HCT116 (cell line): ENCODE results near the gene MLLT3. TPM values are rescaled to one million over a fixed set of nuclear protein-coding genes. Genes with fewer than 3 reads are reported as not detected.

Experiments
- ATAC-seq: fragments of 200-7000 bp; cut with Tn5 transposase; 2 replicates; pipeline ENCODE4 v1.9.1; 2020; ENCODE audit warnings: mild to moderate bottlenecking, moderate library complexity
- BruUV-seq: library from RNA; stranded (reverse); fragments of 400-500 nt; replicated peaks from 2 replicates; lab custom pipeline; 2021; lab: Mats Ljungman, UMichigan
- CTCF ChIA-PET: fragments of 300-600 bp; sonication (Branson Sonifier 250); formaldehyde crosslinking; loops from one replicate; lab custom pipeline; 2021; ENCODE audit warnings: antibody characterized with exemption; lab: Charles Lee
- POLR2A ChIA-PET: fragments of 300-600, 350-600 bp; sonication (Branson Sonifier 250); formaldehyde crosslinking; loops from one replicate; lab custom pipeline; 2021; ENCODE audit warnings: antibody characterized with exemption; lab: Charles Lee
- RAD21 ChIA-PET, 2 experiments: fragments of 300-600 bp; sonication (Branson Sonifier 250); formaldehyde crosslinking; loops; one replicate each; lab custom pipeline; 2023; ENCODE audit warnings: low total read pairs in 2 of 2; ENCODE audit not compliant: uncharacterized antibody in 2 of 2, unreplicated experiment in 2 of 2, low non-redundant PET in 1 of 2; lab: Charles Lee
- DNase-seq: peaks from one replicate; pipeline ENCODE4 v3.0.0-alpha.2; 2010; ENCODE audit warnings: low read depth, low spot score
- H2AFZ ChIP-seq: fragments of 200-600 bp; shearing (Covaris generic), sonication (generic); 2 replicates; pipeline ENCODE4 v1.6.1; 2017; ENCODE audit warnings: low read depth, mixed run types, mixed read lengths, antibody characterized with exemption, low read length; ENCODE audit not compliant: poor library complexity, severe bottlenecking
- H3K27ac ChIP-seq: 2 replicates; pipeline ENCODE4 v1.5.1; 2012; ENCODE audit warnings: low read depth, low read length
- H3K27me3 ChIP-seq: fragments of 200-600 bp; sonication (generic); 2 replicates; pipeline ENCODE4 v1.6.1; 2016; ENCODE audit warnings: mixed run types, low read length, mixed read lengths; ENCODE audit not compliant: insufficient read depth
- H3K36me3 ChIP-seq, 2 experiments: fragments of 200-500 bp in 1 of 2; fragments of 200-600 bp in 1 of 2; sonication (Bioruptor generic) in 1 of 2; sonication (generic) in 1 of 2; 2 replicates each; pipeline versions ENCODE4 v1.5.1 to v1.6.1; 2014 to 2016; ENCODE audit warnings: low read length in 2 of 2, inconsistent platforms in 1 of 2, mixed read lengths in 1 of 2, mixed run types in 1 of 2; ENCODE audit not compliant: insufficient read depth in 2 of 2, control insufficient read depth in 1 of 2
- H3K4me1 ChIP-seq, 2 experiments: fragments of 200-600 bp in 1 of 2; sonication (generic) in 1 of 2; 2 replicates each; pipeline versions ENCODE4 v1.5.1 to v1.6.1; 2012 to 2017; ENCODE audit warnings: low read length in 2 of 2, inconsistent platforms in 1 of 2, mild to moderate bottlenecking in 1 of 2, mixed read lengths in 1 of 2, mixed run types in 1 of 2, moderate library complexity in 1 of 2; ENCODE audit not compliant: insufficient read depth in 2 of 2, control insufficient read depth in 1 of 2
- H3K4me2 ChIP-seq: fragments of 200-600 bp; sonication (generic); 2 replicates; pipeline ENCODE4 v1.6.1; 2017; ENCODE audit warnings: mixed run types, low read length, mixed read lengths
- H3K4me3 ChIP-seq, 2 experiments: fragments of 200-600 bp in 1 of 2; sonication (generic) in 1 of 2; replicated peaks in 1 of 2; 2 replicates each; pipeline ENCODE4 v1.5.1; 2011 to 2016; ENCODE audit warnings: low read length in 2 of 2, control low read depth in 1 of 2, low read depth in 1 of 2, mild to moderate bottlenecking in 1 of 2, mixed read lengths in 1 of 2, mixed run types in 1 of 2
- H3K79me2 ChIP-seq: fragments of 200-600 bp; sonication (generic); 2 replicates; pipeline ENCODE4 v1.6.1; 2017; ENCODE audit warnings: mild to moderate bottlenecking, mixed run types, low read length, moderate library complexity, mixed read lengths; ENCODE audit not compliant: insufficient read depth
- H3K9ac ChIP-seq: fragments of 200-600 bp; sonication (generic); 2 replicates; pipeline ENCODE4 v1.6.1; 2016; ENCODE audit warnings: low read length, mixed read lengths
- H3K9me2 ChIP-seq: fragments of 200-600 bp; sonication (generic), shearing (Covaris generic); 2 replicates; pipeline ENCODE4 v1.6.1; 2017; ENCODE audit warnings: mixed run types, mild to moderate bottlenecking, moderate library complexity; ENCODE audit not compliant: insufficient read depth
- H3K9me3 ChIP-seq, 2 experiments: fragments of 200-500 bp in 1 of 2; fragments of 200-600 bp in 1 of 2; sonication (Bioruptor generic) in 1 of 2; sonication (generic) in 1 of 2; 2 replicates each; pipeline ENCODE4 v1.6.1; 2014 to 2017; ENCODE audit warnings: low read length in 2 of 2, mixed read lengths in 2 of 2, inconsistent platforms in 1 of 2, low read depth in 1 of 2, mild to moderate bottlenecking in 1 of 2, mixed run types in 1 of 2, moderate library complexity in 1 of 2; ENCODE audit not compliant: control insufficient read depth in 1 of 2, insufficient read depth in 1 of 2
- H4K20me1 ChIP-seq: fragments of 200-600 bp; sonication (generic), shearing (Covaris generic); 2 replicates; pipeline ENCODE4 v1.6.1; 2017; ENCODE audit warnings: mixed run types, mild to moderate bottlenecking, moderate library complexity; ENCODE audit not compliant: insufficient read depth
- POLR2A ChIP-seq: IDR thresholded peaks from 2 replicates; pipeline ENCODE4 v1.7.0; 2011; ENCODE audit warnings: borderline replicate concordance; ENCODE audit not compliant: insufficient read depth, insufficient read length; ENCODE audit errors: extremely low read depth
- RAD21 ChIP-seq: IDR thresholded peaks from 2 replicates; pipeline ENCODE4 v1.6.1; 2012; ENCODE audit warnings: low read depth, mild to moderate bottlenecking
- SIN3A ChIP-seq: IDR thresholded peaks from 2 replicates; pipeline ENCODE4 v1.6.1; 2012; ENCODE audit warnings: low read depth
- SRF ChIP-seq: IDR thresholded peaks from 2 replicates; pipeline ENCODE4 v1.6.1; 2012; ENCODE audit warnings: low read depth
- intact Hi-C: fragments of 100-400 bp; cut with micrococcal nuclease; formaldehyde crosslinking; loops from 2 replicates; pipeline ENCODE4 v1.10.0; 2022
- total RNA-seq: library from RNA; stranded (reverse); gene quantifications from one replicate; pipeline ENCODE4 v1.2.1, GENCODE V29; 2021; ENCODE audit not compliant: unreplicated experiment
- TF ChIP-seq, protein P1 (sequence below): IDR thresholded peaks from 2 replicates; pipeline ENCODE4 v1.6.1; 2012; ENCODE audit warnings: low read depth
- TF ChIP-seq, protein P2 (sequence below), 3 experiments: fragments of 200-600 bp in 1 of 3; sonication (generic) in 1 of 3; IDR thresholded peaks in 2 of 3; conservative IDR thresholded peaks in 1 of 3; 2 replicates each; pipeline ENCODE4 v1.5.1; 2012 to 2017; ENCODE audit warnings: low read depth in 2 of 3, low read length in 2 of 3, antibody characterized with exemption in 1 of 3, borderline replicate concordance in 1 of 3, control low read depth in 1 of 3, mild to moderate bottlenecking in 1 of 3, mixed read lengths in 1 of 3, mixed run types in 1 of 3, moderate library complexity in 1 of 3; ENCODE audit not compliant: insufficient read depth in 1 of 3

MLLT3 gene
- total RNA-seq, 1 experiment from 2014 or later, result 4.3 TPM

DNA sequence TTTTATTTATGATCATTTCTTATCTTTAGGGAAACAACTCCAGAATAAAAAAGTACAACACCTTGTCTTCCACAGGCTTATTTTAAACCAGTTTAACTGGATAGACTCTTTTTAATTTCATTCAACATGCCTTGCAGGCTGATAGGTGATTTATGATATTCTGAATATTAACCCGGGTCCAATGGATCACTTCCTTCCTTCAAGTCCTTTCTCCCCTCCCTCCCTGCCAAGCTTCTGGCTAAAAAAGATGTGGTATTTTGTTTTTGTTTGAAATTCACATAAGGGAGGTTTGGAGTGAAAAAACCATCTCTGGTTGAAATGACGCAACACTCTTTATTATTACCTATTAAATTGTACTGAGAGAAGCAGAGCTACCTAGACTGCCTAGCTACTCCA is 265.3 kb downstream of the MLLT3 start:
- H4K20me1 ChIP-seq, result no peaks in the 10 kb centered on the region
- ChIA-PET CTCF (interaction anchor here (1.3 to 1.6 kb wide), 3 partner anchors 267 to 754 kb away, joined by 5 to 11 read pairs (median 6); no protein-coding TSS in a partner anchor), POLR2A (no interaction called here), RAD21 (interaction anchor here in 1 of 2 experiments (1.1 kb wide), 1 partner anchor 584 kb away, joined by 3 read pairs; no protein-coding TSS in a partner anchor)
- ATAC-seq (no peak), DNase-seq (no peak)
- TF ChIP-seq SIN3A (no peak), POLR2A (no peak)
- TF ChIP-seq, protein P1, sequence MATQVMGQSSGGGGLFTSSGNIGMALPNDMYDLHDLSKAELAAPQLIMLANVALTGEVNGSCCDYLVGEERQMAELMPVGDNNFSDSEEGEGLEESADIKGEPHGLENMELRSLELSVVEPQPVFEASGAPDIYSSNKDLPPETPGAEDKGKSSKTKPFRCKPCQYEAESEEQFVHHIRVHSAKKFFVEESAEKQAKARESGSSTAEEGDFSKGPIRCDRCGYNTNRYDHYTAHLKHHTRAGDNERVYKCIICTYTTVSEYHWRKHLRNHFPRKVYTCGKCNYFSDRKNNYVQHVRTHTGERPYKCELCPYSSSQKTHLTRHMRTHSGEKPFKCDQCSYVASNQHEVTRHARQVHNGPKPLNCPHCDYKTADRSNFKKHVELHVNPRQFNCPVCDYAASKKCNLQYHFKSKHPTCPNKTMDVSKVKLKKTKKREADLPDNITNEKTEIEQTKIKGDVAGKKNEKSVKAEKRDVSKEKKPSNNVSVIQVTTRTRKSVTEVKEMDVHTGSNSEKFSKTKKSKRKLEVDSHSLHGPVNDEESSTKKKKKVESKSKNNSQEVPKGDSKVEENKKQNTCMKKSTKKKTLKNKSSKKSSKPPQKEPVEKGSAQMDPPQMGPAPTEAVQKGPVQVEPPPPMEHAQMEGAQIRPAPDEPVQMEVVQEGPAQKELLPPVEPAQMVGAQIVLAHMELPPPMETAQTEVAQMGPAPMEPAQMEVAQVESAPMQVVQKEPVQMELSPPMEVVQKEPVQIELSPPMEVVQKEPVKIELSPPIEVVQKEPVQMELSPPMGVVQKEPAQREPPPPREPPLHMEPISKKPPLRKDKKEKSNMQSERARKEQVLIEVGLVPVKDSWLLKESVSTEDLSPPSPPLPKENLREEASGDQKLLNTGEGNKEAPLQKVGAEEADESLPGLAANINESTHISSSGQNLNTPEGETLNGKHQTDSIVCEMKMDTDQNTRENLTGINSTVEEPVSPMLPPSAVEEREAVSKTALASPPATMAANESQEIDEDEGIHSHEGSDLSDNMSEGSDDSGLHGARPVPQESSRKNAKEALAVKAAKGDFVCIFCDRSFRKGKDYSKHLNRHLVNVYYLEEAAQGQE, result no peak
- H2AFZ ChIP-seq, result no peak overlapping the region
- H3K79me2 ChIP-seq, result no peaks in the 10 kb centered on the region
- no peaks in the 10 kb centered on the region for H3K4me1 ChIP-seq
- no peak overlapping the region for H3K4me3 ChIP-seq
- no peaks in the 10 kb centered on the region for H3K9me3 ChIP-seq
- H3K9me2 ChIP-seq, result no peaks in the 10 kb centered on the region
- peaks cover 5% of the 10 kb centered on the region; the same call in 1 of the 2 replicates for H3K27me3 ChIP-seq
- no peak overlapping the region for H3K4me2 ChIP-seq
- no peak overlapping the region for H3K9ac ChIP-seq
- no peaks in the 10 kb centered on the region for H3K36me3 ChIP-seq
- BruUV-seq, result no TSS peak
- intact Hi-C loops, result loop anchor here (5.0 kb wide), 1 partner anchor 265 kb away; the partner anchor contains the start of gene MLLT3
- H3K27ac ChIP-seq, result no peak overlapping the region

- ChIA-PET CTCF (interaction anchor here (1.3 to 1.6 kb wide), 3 partner anchors 268 to 754 kb away, joined by 5 to 11 read pairs (median 6); no protein-coding TSS in a partner anchor), POLR2A (no interaction called here), RAD21 (interaction anchor here in 1 of 2 experiments (1.1 kb wide), 1 partner anchor 585 kb away, joined by 3 read pairs; no protein-coding TSS in a partner anchor)
- no peak overlapping the region for H3K4me3 ChIP-seq
- no TSS peak for BruUV-seq
- no peaks in the 10 kb centered on the region for H3K9me3 ChIP-seq
- DNase-seq (peak; percentile 43), ATAC-seq (peak; percentile 91)
- peaks cover 5% of the 10 kb centered on the region; the same call in 1 of the 2 replicates for H3K27me3 ChIP-seq
- intact Hi-C loops, result loop anchor here (1.0 to 5.0 kb wide), 4 partner anchors 266 to 755 kb away; partner anchors contain the start of gene MLLT3
- H3K36me3 ChIP-seq, result no peaks in the 10 kb centered on the region
- H2AFZ ChIP-seq, result no peak overlapping the region
- no peak overlapping the region for H3K4me2 ChIP-seq
- TF ChIP-seq SRF (no peak), RAD21 (peak; percentile 85)
- TF ChIP-seq, protein P2, sequence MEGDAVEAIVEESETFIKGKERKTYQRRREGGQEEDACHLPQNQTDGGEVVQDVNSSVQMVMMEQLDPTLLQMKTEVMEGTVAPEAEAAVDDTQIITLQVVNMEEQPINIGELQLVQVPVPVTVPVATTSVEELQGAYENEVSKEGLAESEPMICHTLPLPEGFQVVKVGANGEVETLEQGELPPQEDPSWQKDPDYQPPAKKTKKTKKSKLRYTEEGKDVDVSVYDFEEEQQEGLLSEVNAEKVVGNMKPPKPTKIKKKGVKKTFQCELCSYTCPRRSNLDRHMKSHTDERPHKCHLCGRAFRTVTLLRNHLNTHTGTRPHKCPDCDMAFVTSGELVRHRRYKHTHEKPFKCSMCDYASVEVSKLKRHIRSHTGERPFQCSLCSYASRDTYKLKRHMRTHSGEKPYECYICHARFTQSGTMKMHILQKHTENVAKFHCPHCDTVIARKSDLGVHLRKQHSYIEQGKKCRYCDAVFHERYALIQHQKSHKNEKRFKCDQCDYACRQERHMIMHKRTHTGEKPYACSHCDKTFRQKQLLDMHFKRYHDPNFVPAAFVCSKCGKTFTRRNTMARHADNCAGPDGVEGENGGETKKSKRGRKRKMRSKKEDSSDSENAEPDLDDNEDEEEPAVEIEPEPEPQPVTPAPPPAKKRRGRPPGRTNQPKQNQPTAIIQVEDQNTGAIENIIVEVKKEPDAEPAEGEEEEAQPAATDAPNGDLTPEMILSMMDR (IDR thresholded peaks at IDR 0.05 in 2 of 3, conservative IDR thresholded peaks at IDR 0.05 in 1 of 3; ENCODE audit: borderline replicate concordance in 1 of 3, insufficient read depth in 1 of 3, low read depth in 2 of 3, low read length in 2 of 3), result peak; percentile 49 to 66 (median 62); a peak in 5 of 6 replicates
- H3K79me2 ChIP-seq, result no peaks in the 10 kb centered on the region
- H3K9ac ChIP-seq, result no peak overlapping the region
- H4K20me1 ChIP-seq, result no peaks in the 10 kb centered on the region
- no peak overlapping the region for H3K27ac ChIP-seq
- H3K4me1 ChIP-seq, result no peaks in the 10 kb centered on the region
- no peaks in the 10 kb centered on the region for H3K9me2 ChIP-seq
Measured at GRCh38 chr9:20356403-20357036, 265.8 kb downstream of the MLLT3 start.
